ENCODE data around the gene CFAP61. TPM values are rescaled to one million over a fixed set of nuclear protein-coding genes. Genes with fewer than 3 reads are reported as not detected.

CFAP61 gene
- polyA plus RNA-seq, 1 of the 3 experiments (the other 2 are of a cell fraction), result 0.26 TPM

DNA sequence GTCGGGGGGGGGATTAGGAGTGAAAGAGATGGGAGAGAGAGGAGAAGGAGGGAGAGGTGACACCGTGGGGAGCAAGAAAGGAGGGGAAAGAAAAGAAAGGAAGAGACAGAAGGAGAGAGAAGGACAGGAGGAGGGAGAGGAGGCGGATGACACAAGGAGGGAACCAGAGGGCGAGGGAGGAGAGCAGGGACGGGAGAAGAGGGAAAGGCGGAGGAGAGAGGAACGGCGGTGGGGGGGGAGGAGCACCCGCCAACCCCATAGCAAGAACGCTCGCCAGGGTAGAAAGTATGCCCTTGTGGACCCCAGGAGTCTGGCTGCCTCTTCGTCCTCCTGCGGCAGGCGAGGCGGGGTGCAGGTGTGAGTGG is 311.1 kb downstream of the CFAP61 start:
- Histone ChIP-seq H3K36me3 (replicated peaks in 1 of 2; ENCODE audit: control insufficient read depth in 1 of 2, insufficient read depth in 2 of 2, low read length in 1 of 2) (no peaks in the 10 kb centered on the region), H3K27me3 (ENCODE audit: insufficient read depth) (peaks cover 65% of the 10 kb centered on the region), H4K20me1 (ENCODE audit: insufficient read depth) (no peaks in the 10 kb centered on the region), H3K27ac (ENCODE audit: low read depth in 2 of 2, low read length in 1 of 2) (no peak overlapping the region), H2AFZ (ENCODE audit: low read depth) (no peak overlapping the region), H3K4me1 (ENCODE audit: control insufficient read depth in 1 of 2, insufficient read depth in 2 of 2, low read depth in 1 of 2, low read length in 1 of 2) (no peaks in the 10 kb centered on the region; a peak in 1 of 4 replicates), H3K9me2 (no peaks in the 10 kb centered on the region), H3K4me2 (no peak overlapping the region), H3K79me2 (ENCODE audit: insufficient read depth) (no peaks in the 10 kb centered on the region), H3K4me3 (ENCODE audit: low read depth in 2 of 2, low read length in 1 of 2) (no peak overlapping the region), H3F3A (replicated peaks; ENCODE audit: insufficient read depth) (peaks cover 4% of the 10 kb centered on the region), H3K9me3 (no peaks in the 10 kb centered on the region), H3K9ac (no peak overlapping the region)
- DNase-seq, result no peak
- TF ChIP-seq, protein P1, sequence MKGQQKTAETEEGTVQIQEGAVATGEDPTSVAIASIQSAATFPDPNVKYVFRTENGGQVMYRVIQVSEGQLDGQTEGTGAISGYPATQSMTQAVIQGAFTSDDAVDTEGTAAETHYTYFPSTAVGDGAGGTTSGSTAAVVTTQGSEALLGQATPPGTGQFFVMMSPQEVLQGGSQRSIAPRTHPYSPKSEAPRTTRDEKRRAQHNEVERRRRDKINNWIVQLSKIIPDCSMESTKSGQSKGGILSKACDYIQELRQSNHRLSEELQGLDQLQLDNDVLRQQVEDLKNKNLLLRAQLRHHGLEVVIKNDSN (IDR thresholded peaks at IDR 0.05; ENCODE audit: borderline replicate concordance, low read depth), result no peak
- no peak for TF ChIP-seq NRF1 (IDR thresholded peaks at IDR 0.05; ENCODE audit: low read depth, low read length)
- TF ChIP-seq EP300 (IDR thresholded peaks at IDR 0.05; ENCODE audit: borderline replicate concordance in 1 of 2, low read depth in 1 of 2, low read length in 1 of 2), result no peak
- TF ChIP-seq CHD2 (IDR thresholded peaks at IDR 0.05; ENCODE audit: low read length, partially characterized antibody), result no peak
- TF ChIP-seq RXRA (IDR thresholded peaks at IDR 0.05; ENCODE audit: borderline replicate concordance, low read depth), result no peak
- TF ChIP-seq NFIC (IDR thresholded peaks at IDR 0.05; ENCODE audit: borderline replicate concordance), result no peak
- TF ChIP-seq FOXJ3 (CRISPR knock-in tag; IDR thresholded peaks at IDR 0.05), result no peak
- no peak for TF ChIP-seq RCOR1 (IDR thresholded peaks at IDR 0.05; ENCODE audit: low read length)
- no peak for TF ChIP-seq SIN3A (IDR thresholded peaks at IDR 0.05; ENCODE audit: borderline replicate concordance, low read depth, low read length)
- TF ChIP-seq, protein P2, sequence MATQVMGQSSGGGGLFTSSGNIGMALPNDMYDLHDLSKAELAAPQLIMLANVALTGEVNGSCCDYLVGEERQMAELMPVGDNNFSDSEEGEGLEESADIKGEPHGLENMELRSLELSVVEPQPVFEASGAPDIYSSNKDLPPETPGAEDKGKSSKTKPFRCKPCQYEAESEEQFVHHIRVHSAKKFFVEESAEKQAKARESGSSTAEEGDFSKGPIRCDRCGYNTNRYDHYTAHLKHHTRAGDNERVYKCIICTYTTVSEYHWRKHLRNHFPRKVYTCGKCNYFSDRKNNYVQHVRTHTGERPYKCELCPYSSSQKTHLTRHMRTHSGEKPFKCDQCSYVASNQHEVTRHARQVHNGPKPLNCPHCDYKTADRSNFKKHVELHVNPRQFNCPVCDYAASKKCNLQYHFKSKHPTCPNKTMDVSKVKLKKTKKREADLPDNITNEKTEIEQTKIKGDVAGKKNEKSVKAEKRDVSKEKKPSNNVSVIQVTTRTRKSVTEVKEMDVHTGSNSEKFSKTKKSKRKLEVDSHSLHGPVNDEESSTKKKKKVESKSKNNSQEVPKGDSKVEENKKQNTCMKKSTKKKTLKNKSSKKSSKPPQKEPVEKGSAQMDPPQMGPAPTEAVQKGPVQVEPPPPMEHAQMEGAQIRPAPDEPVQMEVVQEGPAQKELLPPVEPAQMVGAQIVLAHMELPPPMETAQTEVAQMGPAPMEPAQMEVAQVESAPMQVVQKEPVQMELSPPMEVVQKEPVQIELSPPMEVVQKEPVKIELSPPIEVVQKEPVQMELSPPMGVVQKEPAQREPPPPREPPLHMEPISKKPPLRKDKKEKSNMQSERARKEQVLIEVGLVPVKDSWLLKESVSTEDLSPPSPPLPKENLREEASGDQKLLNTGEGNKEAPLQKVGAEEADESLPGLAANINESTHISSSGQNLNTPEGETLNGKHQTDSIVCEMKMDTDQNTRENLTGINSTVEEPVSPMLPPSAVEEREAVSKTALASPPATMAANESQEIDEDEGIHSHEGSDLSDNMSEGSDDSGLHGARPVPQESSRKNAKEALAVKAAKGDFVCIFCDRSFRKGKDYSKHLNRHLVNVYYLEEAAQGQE (IDR thresholded peaks at IDR 0.05; ENCODE audit: low read depth, low read length), result no peak
- TF ChIP-seq RFX5 (IDR thresholded peaks at IDR 0.05; ENCODE audit: low read length), result no peak
- ChIA-PET CTCF (no interaction called here), POLR2A (no interaction called here)
- 10% methylated on average over 13 of the region's 15 CpGs for WGBS (ENCODE audit: low lambda C conversion rate)

DNA sequence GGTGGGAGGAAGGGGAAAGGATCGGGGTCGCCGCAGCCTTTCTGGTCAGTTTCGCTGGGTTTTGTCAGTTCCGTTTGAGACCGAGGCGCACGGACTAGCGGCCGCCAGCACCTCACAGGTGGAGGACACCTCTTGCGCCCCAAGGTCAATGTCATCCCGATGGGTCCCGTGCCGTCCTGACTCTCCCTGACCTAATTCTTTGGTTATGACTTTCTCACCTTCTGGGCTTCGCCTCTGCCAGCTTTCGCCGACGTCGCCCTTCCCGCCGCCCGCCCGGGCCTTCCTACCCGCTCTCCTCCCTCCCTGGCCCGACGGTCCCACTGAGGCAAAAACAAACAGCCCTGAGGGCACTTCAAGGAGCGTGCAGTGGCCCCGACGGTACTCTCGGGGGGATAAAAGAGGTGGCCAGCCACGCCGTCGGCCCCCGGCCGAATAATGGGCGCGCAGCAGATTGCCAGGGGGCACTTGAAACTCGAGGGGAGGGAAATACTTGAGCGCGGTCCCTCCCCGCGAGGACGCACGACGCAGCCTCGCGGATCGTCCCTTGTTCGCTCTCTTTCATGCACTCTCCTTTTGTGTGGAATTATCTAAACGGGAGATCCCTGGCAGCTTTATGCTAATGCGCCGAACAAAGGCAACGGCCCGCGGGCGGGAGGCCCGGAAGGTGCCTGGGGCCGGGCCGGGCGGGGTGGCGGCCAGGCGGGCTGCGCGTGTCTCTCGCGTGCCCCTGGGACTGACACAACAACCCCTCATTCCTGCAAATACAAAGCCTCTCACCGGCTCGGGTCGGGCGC is 311.7 kb downstream of the CFAP61 start:
- no peaks in the 10 kb centered on the region; a peak in 1 of 4 replicates for H3K4me1 ChIP-seq (ENCODE audit: control insufficient read depth in 1 of 2, insufficient read depth in 2 of 2, low read depth in 1 of 2, low read length in 1 of 2)
- no peak for DNase-seq
- no peaks in the 10 kb centered on the region for H3K9me3 ChIP-seq
- no peaks in the 10 kb centered on the region for H4K20me1 ChIP-seq (ENCODE audit: insufficient read depth)
- H3K27me3 ChIP-seq (ENCODE audit: insufficient read depth), result peaks cover 65% of the 10 kb centered on the region
- no peak overlapping the region for H3K9ac ChIP-seq
- H2AFZ ChIP-seq (ENCODE audit: low read depth), result no peak overlapping the region
- CTCF ChIA-PET, result interaction anchor here (0.6 kb wide), 1 partner anchor 230 kb away, joined by 3 read pairs; no protein-coding TSS in a partner anchor
- no peak overlapping the region for H3K4me2 ChIP-seq
- POLR2A ChIA-PET, result no interaction called here
- H3K36me3 ChIP-seq (replicated peaks in 1 of 2; ENCODE audit: control insufficient read depth in 1 of 2, insufficient read depth in 2 of 2, low read length in 1 of 2), result no peaks in the 10 kb centered on the region
- peaks cover 4% of the 10 kb centered on the region for H3F3A ChIP-seq (replicated peaks; ENCODE audit: insufficient read depth)
- no peaks in the 10 kb centered on the region for H3K79me2 ChIP-seq (ENCODE audit: insufficient read depth)
- TF ChIP-seq, protein P3, sequence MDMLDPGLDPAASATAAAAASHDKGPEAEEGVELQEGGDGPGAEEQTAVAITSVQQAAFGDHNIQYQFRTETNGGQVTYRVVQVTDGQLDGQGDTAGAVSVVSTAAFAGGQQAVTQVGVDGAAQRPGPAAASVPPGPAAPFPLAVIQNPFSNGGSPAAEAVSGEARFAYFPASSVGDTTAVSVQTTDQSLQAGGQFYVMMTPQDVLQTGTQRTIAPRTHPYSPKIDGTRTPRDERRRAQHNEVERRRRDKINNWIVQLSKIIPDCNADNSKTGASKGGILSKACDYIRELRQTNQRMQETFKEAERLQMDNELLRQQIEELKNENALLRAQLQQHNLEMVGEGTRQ (IDR thresholded peaks at IDR 0.05; ENCODE audit: borderline replicate concordance, low read depth, low read length), result no peak
- TF ChIP-seq MXI1 (IDR thresholded peaks at IDR 0.05; ENCODE audit: low read depth, low read length), result no peak
- no peak for TF ChIP-seq EP300 (IDR thresholded peaks at IDR 0.05; ENCODE audit: borderline replicate concordance in 1 of 2, low read depth in 1 of 2, low read length in 1 of 2)
- TF ChIP-seq, protein P2 (IDR thresholded peaks at IDR 0.05; ENCODE audit: low read depth, low read length), result no peak
- TF ChIP-seq TAF1 (IDR thresholded peaks at IDR 0.05; ENCODE audit: borderline replicate concordance, low read depth, low read length), result no peak
- TF ChIP-seq SIN3A (IDR thresholded peaks at IDR 0.05; ENCODE audit: borderline replicate concordance, low read depth, low read length), result no peak
- no peak for TF ChIP-seq FOSL2 (IDR thresholded peaks at IDR 0.05; ENCODE audit: borderline replicate concordance, low read depth)
- TF ChIP-seq RFX5 (IDR thresholded peaks at IDR 0.05; ENCODE audit: low read length), result no peak
- no peak for TF ChIP-seq SMC3 (IDR thresholded peaks at IDR 0.05; ENCODE audit: low read depth, low read length)
- H3K4me3 ChIP-seq (ENCODE audit: low read depth in 2 of 2, low read length in 1 of 2), result no peak overlapping the region
- WGBS (ENCODE audit: low lambda C conversion rate), result 12% methylated on average over 46 of the region's 70 CpGs
- H3K9me2 ChIP-seq, result no peaks in the 10 kb centered on the region
- no peak overlapping the region for H3K27ac ChIP-seq (ENCODE audit: low read depth in 2 of 2, low read length in 1 of 2)
